Stimulated activated CD8-positive, alpha-beta memory T cell treated with anti-CD3 and anti-CD28 coated beads, Interleukin-12 subunit alpha, Interleukin-12 subunit beta, amount 100 ng/mL, for 4 hours (primary cell): ENCODE measurements around the gene IFI30.
"Not testable (repeated sequence)": the region's sequence is repeated elsewhere in the genome, so short reads cannot be mapped to it uniquely, and the experiment has no call there.

ENCODE experiments used
- DNase-seq: peaks from one replicate; pipeline ENCODE4 v3.0.0-alpha.2; 2020; ENCODE audit warnings: low read depth

The IFI30 gene

DNA sequence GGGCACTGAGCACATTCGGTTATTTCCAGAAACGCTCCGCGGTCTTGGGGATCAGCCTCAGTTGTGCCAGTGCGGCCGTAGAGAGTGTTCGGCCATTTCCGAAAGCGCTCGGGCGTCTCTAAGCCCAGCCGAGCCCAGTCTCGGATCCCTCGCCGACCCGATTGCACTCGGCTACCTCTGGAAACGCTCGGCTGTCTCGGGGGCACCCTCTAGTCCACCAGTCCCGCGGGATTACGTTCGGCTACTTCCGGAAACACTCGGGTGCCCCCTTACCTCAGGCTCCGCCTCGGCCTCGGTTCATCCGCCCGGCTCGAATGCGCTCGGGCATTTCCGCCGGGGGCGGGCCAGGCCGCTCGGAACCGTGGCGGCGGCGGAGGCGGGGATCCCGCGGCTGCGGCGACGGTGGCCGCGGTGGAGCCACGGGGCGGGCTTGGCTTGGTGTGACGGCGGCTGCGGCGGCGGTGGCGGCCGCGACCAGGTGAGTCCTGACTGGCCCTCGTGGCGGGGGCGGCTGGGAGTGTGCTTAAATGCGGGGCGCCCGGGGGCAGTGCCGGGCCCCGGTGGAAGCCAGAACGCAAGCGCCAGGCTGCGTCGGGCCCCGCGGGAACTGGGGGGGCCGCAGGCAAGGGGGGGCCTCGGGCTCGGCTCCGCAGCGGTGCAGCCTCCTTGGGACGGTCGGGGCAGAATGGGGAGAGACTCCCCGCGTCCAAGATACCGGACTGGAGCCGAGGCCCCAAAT is 20.6 kb upstream of the IFI30 start, which contains the start of gene PIK3R2:
Gene PIK3R2 (plus strand): TSS at position 347 of the 739 bp plus-strand sequence. CDS start 2,717 bp downstream, outside the sequence.
- peak; percentile 98 for DNase-seq

GRCh38 chr19:18153556-18154134 is 20.0 kb upstream of the IFI30 start:
- no peak for DNase-seq

GRCh38 chr19:18155095-18156087 is 18.2 kb upstream of the IFI30 start:
- no peak for DNase-seq

DNA sequence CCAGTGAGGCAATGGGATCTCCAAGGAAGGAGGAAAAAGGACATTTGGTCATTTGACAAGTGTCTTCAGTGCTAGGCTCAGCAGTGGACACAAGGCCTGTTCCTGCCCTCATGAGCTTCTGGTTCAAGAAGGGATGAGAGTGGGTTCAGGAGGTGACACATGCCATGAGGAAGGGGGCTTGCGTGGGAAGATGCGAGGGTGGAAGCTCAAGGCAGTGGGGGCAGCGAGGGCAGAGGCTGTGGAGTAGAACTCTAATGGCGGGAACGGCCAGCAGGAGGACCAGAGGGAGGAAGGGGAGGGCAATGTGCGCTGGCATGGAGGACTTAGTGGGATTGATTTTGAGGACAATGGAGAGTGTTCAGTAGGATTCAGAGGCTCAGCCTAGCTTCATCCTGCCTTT is 17.3 kb upstream of the IFI30 start:
- no peak for DNase-seq

- no peak for DNase-seq
These were observed 16.7 kb upstream of the IFI30 start for GRCh38 chr19:18156841-18157464.

- DNase-seq = no peak
These were observed 16.0 kb upstream of the IFI30 start for GRCh38 chr19:18157465-18158063.

GRCh38 chr19:18158467-18158866 is 15.1 kb upstream of the IFI30 start:
- DNase-seq = no peak

GRCh38 chr19:18159059-18159616 is 14.5 kb upstream of the IFI30 start:
- not testable (repeated sequence) for DNase-seq

GRCh38 chr19:18159810-18160209 is 13.8 kb upstream of the IFI30 start:
- no peak for DNase-seq

DNA sequence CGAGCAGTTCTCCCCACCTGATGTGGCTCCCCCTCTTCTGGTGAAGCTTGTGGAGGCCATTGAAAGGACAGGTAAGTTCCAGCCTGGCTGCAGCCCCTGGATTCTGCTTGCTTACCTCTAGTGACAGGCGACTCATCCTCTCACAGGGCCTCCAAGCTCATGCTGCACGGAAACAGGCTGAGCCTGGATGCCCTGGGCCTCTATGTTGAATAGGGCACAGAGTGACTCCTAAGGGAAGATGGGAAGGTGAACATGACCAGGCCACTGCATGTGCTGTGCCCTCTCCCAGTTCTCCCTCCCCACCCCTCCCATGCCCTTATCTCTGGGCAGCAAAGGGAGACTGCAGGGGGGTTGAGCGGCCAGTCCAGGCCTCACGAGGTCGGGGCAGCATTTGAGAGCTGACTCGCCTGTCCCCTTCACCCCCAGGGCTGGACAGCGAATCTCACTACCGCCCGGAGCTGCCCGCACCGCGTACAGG is 13.1 kb upstream of the IFI30 start:
- DNase-seq = no peak

DNA sequence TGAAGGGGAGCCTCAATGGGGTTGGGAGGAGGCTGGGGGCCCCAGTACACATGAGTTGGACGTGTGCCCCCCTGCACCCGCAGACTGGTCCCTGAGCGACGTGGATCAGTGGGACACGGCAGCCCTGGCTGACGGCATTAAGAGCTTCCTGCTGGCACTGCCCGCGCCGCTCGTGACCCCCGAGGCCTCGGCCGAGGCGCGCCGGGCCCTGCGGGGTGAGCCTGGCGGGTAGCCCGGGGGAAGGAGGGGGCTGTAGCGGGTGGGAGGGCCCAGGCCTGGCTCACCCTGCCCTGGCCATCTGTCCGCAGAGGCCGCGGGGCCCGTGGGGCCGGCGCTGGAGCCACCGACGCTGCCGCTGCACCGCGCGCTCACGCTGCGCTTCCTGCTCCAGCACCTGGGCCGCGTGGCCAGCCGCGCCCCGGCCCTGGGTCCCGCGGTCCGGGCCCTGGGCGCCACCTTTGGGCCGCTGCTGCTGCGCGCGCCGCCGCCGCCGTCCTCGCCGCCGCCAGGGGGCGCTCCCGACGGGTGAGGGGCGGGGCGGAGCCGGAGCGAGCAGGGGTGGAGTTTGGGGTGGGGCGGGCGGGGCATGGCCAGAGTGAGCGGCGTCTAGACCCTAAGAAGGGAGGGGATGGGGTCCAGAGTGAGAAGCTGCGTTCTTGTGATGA is 12.5 kb upstream of the IFI30 start:
- peak; percentile 69 for DNase-seq

DNA sequence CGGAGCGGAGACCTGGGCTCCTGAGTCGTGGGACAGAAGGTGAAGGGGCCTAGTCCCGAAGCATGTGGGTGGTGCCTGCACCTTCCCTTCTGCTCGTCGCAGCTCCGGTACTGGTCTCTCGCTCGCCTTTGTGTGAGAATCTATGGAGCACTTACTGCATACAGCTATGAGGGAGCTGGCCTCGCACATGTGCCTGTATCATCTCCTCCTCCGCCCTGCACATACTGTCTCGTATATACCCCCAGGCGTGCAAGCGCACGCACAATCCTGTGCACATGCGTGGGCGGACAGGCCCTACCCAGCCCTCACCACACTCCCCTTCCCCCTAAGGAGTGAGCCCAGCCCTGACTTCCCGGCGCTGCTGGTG is 12.0 kb upstream of the IFI30 start:
- DNase-seq = no peak

DNA sequence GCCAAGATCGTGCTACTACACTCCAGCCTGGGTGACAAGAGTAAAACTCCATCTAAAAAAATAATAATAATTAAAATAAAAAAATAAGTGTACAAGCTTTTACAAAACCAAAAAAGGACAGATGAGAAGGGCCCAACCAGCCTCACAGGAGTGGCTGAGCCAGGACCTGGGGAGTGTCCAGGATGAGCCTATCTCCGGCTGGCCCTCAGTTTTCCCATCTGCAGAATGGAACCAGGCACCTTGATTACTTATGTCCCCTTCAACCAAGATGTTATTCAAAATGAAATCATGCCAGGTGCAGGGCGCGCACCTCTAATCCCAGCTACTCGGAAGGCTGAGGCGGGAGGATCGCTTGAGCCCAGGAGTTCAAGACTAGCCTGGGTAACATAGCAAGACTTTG is 9.5 kb upstream of the IFI30 start:
- DNase-seq = no peak

DNA sequence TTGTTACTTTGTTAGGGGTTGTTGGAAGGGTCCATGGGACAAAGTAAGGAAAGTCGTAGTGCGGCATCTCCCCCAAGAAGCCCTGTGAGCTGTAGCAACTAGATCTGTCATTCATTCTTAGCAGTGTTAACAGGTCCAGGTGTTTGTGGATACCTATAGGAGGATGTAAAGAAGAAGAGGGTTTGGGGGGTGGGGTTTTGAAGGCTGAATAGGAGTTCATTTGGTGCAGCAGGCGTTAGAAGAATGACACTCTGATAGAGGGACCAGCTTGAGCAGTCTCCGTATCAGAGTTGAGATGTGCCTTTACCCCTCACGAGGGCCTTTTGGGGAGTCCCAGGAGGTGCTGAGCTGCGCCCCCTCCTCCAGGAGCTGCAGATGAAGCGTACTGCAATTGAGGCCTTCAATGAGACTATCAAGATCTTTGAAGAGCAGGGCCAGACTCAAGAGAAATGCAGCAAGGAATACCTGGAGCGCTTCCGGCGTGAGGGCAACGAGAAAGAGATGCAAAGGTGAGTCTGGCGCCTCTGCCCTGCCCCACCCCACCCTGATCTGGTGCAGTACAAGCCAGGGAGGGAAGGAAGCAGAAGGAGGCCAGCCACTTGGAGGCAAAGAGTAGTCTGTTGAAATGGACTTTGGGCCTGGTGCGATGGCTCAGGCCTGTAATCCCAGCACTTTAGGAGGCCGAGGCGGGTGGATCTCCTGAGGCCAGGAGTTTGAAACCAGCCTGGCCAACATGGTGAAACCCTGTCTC is 7.6 kb upstream of the IFI30 start:
- no peak for DNase-seq

GRCh38 chr19:18167011-18167410 is 6.6 kb upstream of the IFI30 start:
- DNase-seq = no peak

- DNase-seq = peak; percentile 31
These were observed 5.5 kb upstream of the IFI30 start for GRCh38 chr19:18167975-18168645.

- no peak for DNase-seq
These were observed 4.8 kb upstream of the IFI30 start for GRCh38 chr19:18168673-18169381.

DNA sequence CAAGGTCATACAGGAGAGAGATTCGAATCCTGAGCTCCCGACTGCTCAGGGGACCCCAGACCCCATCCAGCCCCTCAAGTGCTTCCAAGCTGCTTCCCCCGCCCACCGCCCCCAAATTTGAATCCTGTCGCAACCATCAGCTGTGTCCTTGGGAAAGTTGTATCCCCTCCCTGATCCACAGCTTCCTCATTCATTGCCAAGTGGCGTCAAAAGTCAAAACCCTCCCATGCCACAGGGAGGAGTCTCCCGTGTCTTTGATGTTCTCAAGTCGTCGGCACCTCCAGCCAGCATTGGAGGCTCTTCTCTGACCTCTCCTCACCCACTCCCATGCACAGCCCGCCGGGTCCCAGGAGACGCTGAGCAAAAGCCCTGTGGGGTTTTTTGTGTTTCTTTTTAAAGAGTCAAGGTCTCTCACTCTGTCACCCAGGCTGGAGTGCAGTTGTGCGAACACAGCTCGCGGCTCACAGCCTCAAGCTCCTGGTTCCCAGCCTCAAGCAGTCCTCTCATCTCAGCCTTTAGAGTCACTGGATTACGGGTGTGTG is 2.8 kb upstream of the IFI30 start:
- no peak for DNase-seq
